Adrenal gland (tissue), 12 donors: ENCODE data around the gene IGFBP5. TPM values are rescaled to one million over a fixed set of nuclear protein-coding genes. Genes with fewer than 3 reads are reported as not detected.

ENCODE experiments used
- DNase-seq, 7 donors: peaks; one replicate each; pipeline ENCODE4 v3.0.0-alpha.2; 2019 to 2020
- H3K27ac ChIP-seq, 5 donors: fragments of 200-600 bp; sonication (generic) in 4 of 5; 1 replicate in 3 of 5; 2 replicates in 2 of 5; pipeline versions ENCODE4 v1.5.1 to v1.8.0; 2016 to 2020; ENCODE audit warnings: mild to moderate bottlenecking in 1 of 5
- H3K27me3 ChIP-seq: fragments of 200-600 bp; 2 replicates; pipeline ENCODE4 v1.8.0; 2021
- H3K36me3 ChIP-seq, 2 donors: fragments of 200-600 bp; replicated peaks in 1 of 2; 1 replicate in 1 of 2; 2 replicates in 1 of 2; pipeline versions ENCODE4 v1.5.1 to v1.8.0; 2018 to 2022
- H3K4me1 ChIP-seq, 2 donors: fragments of 200-600 bp; replicated peaks in 1 of 2; 1 replicate in 1 of 2; 2 replicates in 1 of 2; pipeline versions ENCODE4 v1.5.1 to v1.8.0; 2018 to 2021
- H3K4me3 ChIP-seq, 4 donors: fragments of 200-600 bp; sonication (generic) in 3 of 4; one replicate each; pipeline ENCODE4 v1.5.1; 2016 to 2018
- H3K9me3 ChIP-seq, 3 donors: fragments of 200-600 bp; sonication (generic) in 1 of 3; replicated peaks in 1 of 3; 1 replicate in 2 of 3; 2 replicates in 1 of 3; pipeline versions ENCODE4 v1.5.1 to v1.8.0; 2016 to 2021
- CTCF ChIP-seq, 6 experiments: fragments of 450-650 bp in 4 of 6; fragments of 200-600 bp in 2 of 6; sonication (generic) in 1 of 6; IDR thresholded peaks; 1 replicate in 5 of 6; 2 replicates in 1 of 6; pipeline versions ENCODE4 v1.5.1 to v1.8.0; 2016 to 2021; ENCODE audit warnings: antibody characterized with exemption in 6 of 6, mild to moderate bottlenecking in 2 of 6, moderate library complexity in 1 of 6
- POLR2A ChIP-seq, 2 donors: fragments of 450-650 bp; IDR thresholded peaks; one replicate each; pipeline ENCODE4 v1.6.1; 2017; ENCODE audit warnings: antibody characterized with exemption in 2 of 2, mild to moderate bottlenecking in 2 of 2, moderate library complexity in 1 of 2
- WGBS, 4 donors: extraction: QIAGEN DNeasy Blood & Tissue Kit in 2 of 4; methylation state at CpG; one replicate each; pipeline versions ENCODE4 v1.1.5 to v1.1.7; 2013 to 2017; 5-methylcytosine and 5-hydroxymethylcytosine counted together
- intact Hi-C, 2 donors: fragments of 100-400 bp; cut with DNase I; formaldehyde crosslinking; loops; one replicate each; pipeline versions ENCODE4 v1.14.1 to v1.15.0; 2022 to 2023
- polyA plus RNA-seq, 3 donors: library from polyadenylated mRNA; stranded (reverse); fragments of 200-250 nt in 2 of 3; fragments of 350-450 nt in 1 of 3; fragmentation: Illumina TruSeq in 1 of 3; extraction: RNeasy Lipid Tissue Mini Kit (QIAGEN cat#74804) in 1 of 3; gene quantifications; one replicate each; pipeline ENCODE4 v1.2.3, GENCODE V29; 2013 to 2014
- total RNA-seq, 9 donors: library from RNA; depleted of rRNA in 4 of 9; stranded (reverse); fragments of >200 nt in 4 of 9; fragments of 120-200 nt in 1 of 9; fragmentation: NEBNext Ultra II Directional in 1 of 9; extraction: Animal tissue kit (Norgen Biotek cat#: 25700) in 1 of 9; gene quantifications; one replicate each; pipeline versions ENCODE4 v1.1.0 to v1.2.4, GENCODE V29; 2013 to 2023
- donor health status: healthy with polysubstance abuse.
- donor health status: Bipolar disorder and iron deficiency.
- donor health status: DM: yes; HTN: yes; CAD: no.
- donor health status: DM: no; HTN: no; CAD: no.
- donor health status: DM: no; HTN: no; CAD: no.
- donor health status: DM: yes; HTN: yes; CAD: no.

IGFBP5 gene
- total and polyA plus RNA-seq, 12 donors, result 92.5 to 2,550 (median 609) TPM

- 83 to 88% (median 84%) methylated on average over 4 of the region's 4 CpGs for WGBS, 4 donors
- peaks cover 11 to 20% of the 10 kb centered on the region in 2 donors for H3K4me1 ChIP-seq
- DNase-seq, result no peak
- no peak overlapping the region for H3K4me3 ChIP-seq
- TF ChIP-seq POLR2A (IDR thresholded peaks at IDR 0.05), result no peak
- no peak for TF ChIP-seq CTCF (IDR thresholded peaks at IDR 0.05)
- peak overlapping the region in 1 of 5 donors; percentile 11 for H3K27ac ChIP-seq
- H3K36me3 ChIP-seq, result no peaks in the 10 kb centered on the region
- no peaks in the 10 kb centered on the region for H3K27me3 ChIP-seq
- intact Hi-C loops, result no loop called here
- H3K9me3 ChIP-seq, result no peaks in the 10 kb centered on the region
Observed at GRCh38 chr2:216653093-216653799, 42.1 kb downstream of the IGFBP5 start.

GRCh38 chr2:216652566-216652965, 42.8 kb downstream of the IGFBP5 start:
- Histone ChIP-seq H3K27ac (no peak overlapping the region), H3K9me3 (no peaks in the 10 kb centered on the region), H3K27me3 (no peaks in the 10 kb centered on the region), H3K36me3 (no peaks in the 10 kb centered on the region), H3K4me3 (no peak overlapping the region), H3K4me1 (peaks cover 11 to 20% of the 10 kb centered on the region in 2 donors)
- 43 to 52% (median 48%) methylated on average over 4 of the region's 4 CpGs for WGBS, 4 donors
- intact Hi-C loops, result no loop called here
- no peak for TF ChIP-seq CTCF (IDR thresholded peaks at IDR 0.05)
- DNase-seq, result no peak

GRCh38 chr2:216651351-216651881, 43.9 kb downstream of the IGFBP5 start:
- DNase-seq, result no peak
- Histone ChIP-seq H3K27ac (no peak overlapping the region), H3K4me3 (no peak overlapping the region), H3K4me1 (peaks cover 11 to 20% of the 10 kb centered on the region in 2 donors), H3K9me3 (no peaks in the 10 kb centered on the region), H3K36me3 (no peaks in the 10 kb centered on the region), H3K27me3 (no peaks in the 10 kb centered on the region)
- TF ChIP-seq CTCF (IDR thresholded peaks at IDR 0.05) (no peak), POLR2A (IDR thresholded peaks at IDR 0.05) (no peak)
- 85 to 95% (median 92%) methylated on average over 6 of the region's 6 CpGs for WGBS, 4 donors
- intact Hi-C loops, result no loop called here

- H3K9me3 ChIP-seq, result no peaks in the 10 kb centered on the region
- H3K36me3 ChIP-seq, result no peaks in the 10 kb centered on the region
- no peak for DNase-seq
- intact Hi-C loops, result no loop called here
- 80 to 97% (median 90%) methylated on average over 3 of the region's 3 CpGs for WGBS, 4 donors
- TF ChIP-seq POLR2A (IDR thresholded peaks at IDR 0.05) (no peak), CTCF (IDR thresholded peaks at IDR 0.05) (no peak)
- no peaks in the 10 kb centered on the region for H3K27me3 ChIP-seq
- H3K4me3 ChIP-seq, result no peak overlapping the region
- H3K4me1 ChIP-seq, result peaks cover 11 to 20% of the 10 kb centered on the region in 2 donors
- H3K27ac ChIP-seq, result no peak overlapping the region
Observed at GRCh38 chr2:216650626-216651257, 44.6 kb downstream of the IGFBP5 start.
